Cardiac ventricle fibroblast (primary cell): ENCODE measurements around the gene ZC3H7B. TPM values are rescaled to one million over a fixed set of nuclear protein-coding genes. Genes with fewer than 3 reads are reported as not detected.

Experiments
- total RNA-seq: library from RNA; depleted of rRNA; stranded (reverse); fragments of >200 nt; gene quantifications from 2 replicates; pipeline ENCODE4 v1.2.3, GENCODE V29; 2015

The ZC3H7B gene, protein sequence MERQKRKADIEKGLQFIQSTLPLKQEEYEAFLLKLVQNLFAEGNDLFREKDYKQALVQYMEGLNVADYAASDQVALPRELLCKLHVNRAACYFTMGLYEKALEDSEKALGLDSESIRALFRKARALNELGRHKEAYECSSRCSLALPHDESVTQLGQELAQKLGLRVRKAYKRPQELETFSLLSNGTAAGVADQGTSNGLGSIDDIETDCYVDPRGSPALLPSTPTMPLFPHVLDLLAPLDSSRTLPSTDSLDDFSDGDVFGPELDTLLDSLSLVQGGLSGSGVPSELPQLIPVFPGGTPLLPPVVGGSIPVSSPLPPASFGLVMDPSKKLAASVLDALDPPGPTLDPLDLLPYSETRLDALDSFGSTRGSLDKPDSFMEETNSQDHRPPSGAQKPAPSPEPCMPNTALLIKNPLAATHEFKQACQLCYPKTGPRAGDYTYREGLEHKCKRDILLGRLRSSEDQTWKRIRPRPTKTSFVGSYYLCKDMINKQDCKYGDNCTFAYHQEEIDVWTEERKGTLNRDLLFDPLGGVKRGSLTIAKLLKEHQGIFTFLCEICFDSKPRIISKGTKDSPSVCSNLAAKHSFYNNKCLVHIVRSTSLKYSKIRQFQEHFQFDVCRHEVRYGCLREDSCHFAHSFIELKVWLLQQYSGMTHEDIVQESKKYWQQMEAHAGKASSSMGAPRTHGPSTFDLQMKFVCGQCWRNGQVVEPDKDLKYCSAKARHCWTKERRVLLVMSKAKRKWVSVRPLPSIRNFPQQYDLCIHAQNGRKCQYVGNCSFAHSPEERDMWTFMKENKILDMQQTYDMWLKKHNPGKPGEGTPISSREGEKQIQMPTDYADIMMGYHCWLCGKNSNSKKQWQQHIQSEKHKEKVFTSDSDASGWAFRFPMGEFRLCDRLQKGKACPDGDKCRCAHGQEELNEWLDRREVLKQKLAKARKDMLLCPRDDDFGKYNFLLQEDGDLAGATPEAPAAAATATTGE
- 34.7 and 37.6 TPM in 2 replicates for total RNA-seq

DNA sequence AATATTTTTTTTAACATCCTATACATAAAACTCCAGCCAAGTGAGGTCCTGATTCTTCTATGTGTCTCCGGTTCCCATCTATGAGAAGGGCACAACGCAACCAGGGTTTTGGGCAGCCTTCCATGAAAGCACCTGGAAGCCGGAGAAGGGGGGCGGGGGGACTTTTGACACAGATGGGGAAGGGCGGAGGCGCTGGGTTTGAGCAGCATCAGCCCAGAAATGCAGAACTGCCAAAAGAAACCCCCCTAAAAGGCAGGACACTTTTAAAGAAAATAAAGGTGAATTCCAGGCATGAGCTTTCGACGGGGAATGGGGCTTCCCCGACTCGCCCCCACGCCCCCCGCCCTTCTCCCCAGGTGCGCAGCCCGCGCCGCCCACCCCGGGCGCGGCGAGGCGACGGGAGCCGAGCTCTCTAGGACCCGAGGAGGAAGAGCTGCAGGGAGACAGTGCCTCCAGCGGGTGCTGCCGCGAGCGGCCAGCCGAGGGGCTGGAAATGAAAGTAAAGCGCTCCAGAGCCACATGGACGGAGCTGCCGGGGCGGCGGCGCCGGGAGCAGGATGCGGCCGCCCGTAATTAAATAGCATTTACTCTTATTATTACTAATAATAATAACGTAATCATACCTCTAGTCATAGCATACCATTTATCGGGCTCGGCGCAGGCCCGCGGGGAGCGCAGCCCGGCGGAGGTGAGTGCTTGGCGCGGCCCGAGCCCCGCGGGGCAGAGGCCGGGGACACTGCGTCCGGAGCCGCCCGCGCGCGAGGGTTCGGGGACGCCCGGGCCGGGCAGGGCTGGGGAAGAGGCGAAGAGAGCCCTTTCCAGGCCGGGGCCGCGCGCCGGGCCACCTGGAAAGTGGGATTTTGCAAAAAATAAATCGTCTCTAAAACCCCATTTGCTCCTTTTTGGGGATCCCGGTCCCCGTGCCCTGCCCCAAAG is at the start of gene ZC3H7B:
ZC3H7B (plus strand) TSS at position 441 of the 936 bp plus-strand sequence. CDS start 19,136 bp downstream, outside the sequence.

DNA sequence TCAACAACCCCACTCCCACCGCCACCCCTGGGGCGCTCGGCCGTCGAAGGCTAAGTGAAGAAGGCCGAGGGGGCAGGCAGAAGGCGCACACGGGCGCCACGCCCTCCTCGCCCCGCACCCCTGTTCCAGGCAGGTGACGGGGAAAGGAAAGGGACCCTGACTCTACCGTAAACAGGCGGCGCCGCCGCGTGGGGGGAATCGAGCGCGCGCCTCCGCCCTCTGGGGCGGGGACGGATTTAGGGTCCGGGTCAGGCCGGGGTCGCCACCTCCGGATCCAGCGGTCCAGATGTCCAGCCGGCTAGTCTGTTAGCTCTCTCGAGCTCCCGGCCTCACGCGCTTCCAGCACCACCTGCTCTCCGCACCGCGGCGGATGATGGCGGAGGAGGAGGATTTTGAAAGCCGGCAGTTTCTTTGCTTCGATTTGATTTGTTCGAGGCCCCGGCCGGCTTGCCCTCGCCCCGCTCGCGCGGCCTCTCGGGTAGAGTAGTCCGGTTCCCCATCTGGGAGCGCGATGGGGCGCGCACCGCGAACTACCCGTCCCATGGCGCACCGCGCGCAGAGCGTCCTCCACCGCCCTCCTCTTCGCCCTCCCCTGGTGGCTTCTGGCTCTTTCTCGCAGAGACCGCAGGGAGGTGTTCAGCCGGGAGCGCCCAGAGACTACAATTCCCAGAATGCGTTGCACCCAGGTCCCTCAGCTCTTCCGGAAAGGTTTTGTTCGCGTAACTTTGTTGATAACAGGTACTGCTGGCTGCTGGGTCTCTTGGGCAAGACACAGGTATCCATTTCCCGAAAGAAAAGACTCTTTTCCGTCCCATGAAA is 15.3 kb upstream of the ZC3H7B start, which contains the start of gene RANGAP1:
RANGAP1 (minus strand) TSS at position 368 of the 819 bp plus-strand sequence. CDS start 5,143 bp downstream, outside the sequence.

DNA sequence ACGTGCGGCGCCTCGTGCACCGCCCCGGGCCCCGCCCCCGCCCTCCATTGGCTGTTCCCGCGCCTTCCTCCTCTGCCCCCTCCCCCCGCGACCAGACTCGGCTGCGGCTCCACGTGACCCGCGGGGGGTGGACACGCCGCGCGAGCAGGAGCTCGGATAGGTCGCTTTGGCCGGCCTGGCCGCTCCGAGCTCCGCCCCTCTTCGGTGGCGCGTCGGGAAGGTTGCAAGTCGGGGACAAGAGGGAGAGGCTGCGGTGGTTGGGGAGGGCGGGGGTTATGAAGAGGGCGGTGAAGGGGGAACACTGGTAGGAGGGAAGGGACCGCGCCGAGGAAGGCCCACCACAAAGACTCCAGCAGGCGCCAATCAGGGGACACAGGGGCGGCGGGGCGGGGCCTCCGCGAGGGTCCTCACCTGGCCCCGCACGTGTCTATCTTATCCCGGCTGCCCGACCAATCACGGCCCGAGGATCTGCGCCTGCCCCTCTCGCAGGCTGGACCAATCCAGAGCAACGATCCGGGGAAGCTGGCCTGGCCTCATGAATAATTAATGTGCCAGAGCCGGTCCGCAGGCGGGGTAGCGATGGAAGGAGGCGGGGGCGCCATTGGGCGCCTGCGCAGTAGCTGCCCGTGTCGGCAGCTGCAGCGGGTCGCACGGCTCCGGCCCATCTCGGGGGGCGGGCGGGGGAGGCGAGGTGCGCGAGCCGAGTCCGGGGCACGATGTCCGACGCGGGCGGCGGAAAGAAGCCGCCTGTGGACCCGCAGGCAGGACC is 80.2 kb downstream of the ZC3H7B start, which contains the start of gene TEF:
TEF (plus strand) TSS at position 614 of the 769 bp plus-strand sequence; CDS start at position 717, 103 bp downstream.

Other genes with a start within 250 kb of the ZC3H7B start
- 32.7 and 36.6 TPM in 2 replicates for gene EP300, start 208.9 kb upstream of the ZC3H7B start, total RNA-seq
- gene L3MBTL2, start 96.2 kb upstream of the ZC3H7B start, total RNA-seq = 13.0 and 13.3 TPM in 2 replicates
- gene CHADL, start 60.6 kb upstream of the ZC3H7B start, total RNA-seq = 0.12 and 0.83 TPM in 2 replicates
- 23.7 and 26.9 TPM in 2 replicates for gene RANGAP1, start 15.3 kb upstream of the ZC3H7B start, total RNA-seq
- 9.9 and 10.3 TPM in 2 replicates for gene TEF, start 80.4 kb downstream of the ZC3H7B start, total RNA-seq
- 38.7 and 42.7 TPM in 2 replicates for gene TOB2, start 145.3 kb downstream of the ZC3H7B start, total RNA-seq
- gene PHF5A, start 167.2 kb downstream of the ZC3H7B start, total RNA-seq = 28.1 and 30.6 TPM in 2 replicates
- 51.5 and 60.7 TPM in 2 replicates for gene ACO2, start 167.6 kb downstream of the ZC3H7B start, total RNA-seq
- 22.2 and 25.2 TPM in 2 replicates for gene POLR3H, start 242.9 kb downstream of the ZC3H7B start, total RNA-seq